Measurements from ENCODE around the gene NDUFAF3.
"Not testable (repeated sequence)": the region's sequence is repeated elsewhere in the genome, so short reads cannot be mapped to it uniquely, and the experiment has no call there.

The NDUFAF3 gene

DNA sequence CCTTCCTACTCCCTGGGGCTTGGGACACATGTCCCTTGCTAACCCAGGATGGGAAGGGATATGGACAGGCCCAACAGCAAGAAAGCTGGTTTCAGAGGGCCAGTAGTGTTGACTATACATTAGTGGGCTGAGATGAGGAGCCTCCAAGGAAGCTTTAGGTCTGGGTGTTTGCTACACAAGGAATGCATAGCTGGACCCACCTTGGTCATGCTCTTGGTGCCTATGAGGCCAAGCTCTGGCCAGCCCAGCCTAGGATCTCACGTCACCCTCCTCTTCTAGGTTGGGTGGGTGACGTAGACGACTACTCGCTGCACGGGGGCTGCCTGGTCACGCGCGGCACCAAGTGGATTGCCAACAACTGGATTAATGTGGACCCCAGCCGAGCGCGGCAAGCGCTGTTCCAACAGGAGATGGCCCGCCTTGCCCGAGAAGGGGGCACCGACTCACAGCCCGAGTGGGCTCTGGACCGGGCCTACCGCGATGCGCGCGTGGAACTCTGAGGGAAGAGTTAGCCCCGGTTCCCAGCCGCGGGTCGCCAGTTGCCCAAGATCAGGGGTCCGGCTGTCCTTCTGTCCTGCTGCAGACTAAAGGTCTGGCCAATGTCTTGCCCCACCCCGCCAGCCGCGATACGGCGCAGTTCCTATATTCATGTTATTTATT lies 15.4 kb upstream of the NDUFAF3 start:
- H2AFZ ChIP-seq (ENCODE audit: low read depth, low read length) = peak overlapping the region; percentile 29
- peaks cover 5% of the 10 kb centered on the region for H3K36me3 ChIP-seq (ENCODE audit: insufficient read depth, low read length)
- peaks cover 17% of the 10 kb centered on the region for H3K4me1 ChIP-seq (ENCODE audit: insufficient read depth, low read length)
- peak overlapping the region; percentile 61 for H3K4me3 ChIP-seq (ENCODE audit: low read length)
- no peaks in the 10 kb centered on the region for H3K9me3 ChIP-seq (ENCODE audit: low read length)
- H3K27me3 ChIP-seq (ENCODE audit: insufficient read depth, low read length) = no peaks in the 10 kb centered on the region

DNA sequence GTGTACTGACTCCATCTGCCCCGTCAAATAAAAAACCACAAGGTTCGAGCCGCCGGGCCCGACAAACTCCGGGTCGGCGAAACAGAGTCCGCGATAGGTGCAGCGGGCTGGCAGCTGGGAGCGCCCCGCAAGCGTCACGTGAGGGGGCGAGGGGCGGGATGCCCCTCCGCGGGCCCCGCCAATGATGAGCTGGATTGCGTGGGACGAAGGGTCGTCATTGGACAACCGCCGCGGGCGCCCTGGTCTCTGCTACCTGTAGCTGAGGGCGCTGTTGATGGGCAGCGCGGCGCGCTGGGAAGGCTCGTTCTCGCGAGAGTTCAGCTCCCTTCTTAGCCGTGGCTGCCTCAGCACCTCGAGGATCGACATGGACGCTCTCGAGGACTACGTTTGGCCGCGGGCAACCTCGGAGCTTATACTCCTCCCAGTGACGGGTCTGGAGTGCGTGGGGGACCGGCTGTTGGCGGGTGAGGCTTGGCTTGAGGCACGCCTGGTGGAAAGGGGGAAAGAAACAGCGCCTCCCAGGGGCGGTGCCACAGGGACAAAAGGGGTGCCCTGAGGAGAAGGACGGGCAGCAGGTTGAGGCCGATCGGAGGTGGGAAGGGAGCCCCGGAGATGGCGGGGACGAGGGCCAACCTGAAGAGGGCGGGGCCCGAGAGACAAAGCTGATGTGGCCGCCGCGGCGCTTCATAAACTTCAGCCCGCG lies 14.7 kb upstream of the NDUFAF3 start, which contains the start of gene WDR6:
Gene WDR6, plus strand, starts transcription at position 324 of the 703 bp plus-strand sequence. Its CDS starts 41 bp downstream, at position 365.
- no peaks in the 10 kb centered on the region for H3K9me3 ChIP-seq (ENCODE audit: low read length)
- peaks cover 11% of the 10 kb centered on the region for H3K36me3 ChIP-seq (ENCODE audit: insufficient read depth, low read length)
- H3K4me3 ChIP-seq (ENCODE audit: low read length) = peak within 1 kb of the TSS; percentile 61
- peak within 1 kb of the TSS; percentile 29 for H2AFZ ChIP-seq (ENCODE audit: low read depth, low read length)
- peaks cover 17% of the 10 kb centered on the region for H3K4me1 ChIP-seq (ENCODE audit: insufficient read depth, low read length)
- no peaks in the 10 kb centered on the region for H3K27me3 ChIP-seq (ENCODE audit: insufficient read depth, low read length)

DNA sequence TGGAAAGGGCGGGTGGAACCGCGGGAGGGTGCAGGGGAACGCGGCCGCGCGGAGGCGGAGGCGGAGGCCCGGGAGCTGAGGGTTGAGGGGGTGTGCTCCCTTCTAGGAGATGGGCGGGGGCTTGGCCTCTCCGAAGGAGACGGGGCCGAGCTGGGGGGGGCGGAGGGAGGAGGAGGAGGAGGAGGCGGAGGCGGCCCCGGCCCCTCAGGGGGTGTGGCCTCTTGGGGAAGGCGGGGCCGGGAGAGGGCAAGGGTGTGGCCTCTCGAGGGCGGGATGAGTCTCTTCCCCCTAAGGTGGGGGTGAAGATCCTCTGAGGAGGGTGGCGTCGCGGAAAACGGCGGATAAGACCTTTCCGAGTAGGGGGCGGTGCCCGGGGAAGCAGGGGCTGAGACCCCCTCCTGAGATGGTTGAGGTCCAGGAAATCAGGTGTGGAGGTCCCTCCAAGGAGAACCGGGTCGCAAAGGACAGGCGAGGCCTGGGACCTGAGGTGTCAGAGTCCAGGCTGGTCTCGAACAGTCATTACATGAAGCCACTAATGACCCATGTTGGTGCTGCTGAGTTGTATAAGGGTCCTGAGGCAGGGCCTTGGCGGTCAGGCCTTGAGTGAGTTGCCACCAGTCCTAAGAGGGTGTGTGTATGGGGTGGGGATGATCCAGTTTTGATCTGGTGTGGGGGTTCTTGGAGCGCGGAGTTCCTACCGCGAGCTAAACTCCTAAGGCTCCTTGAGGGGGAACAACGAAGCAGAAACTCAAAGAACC lies 14.0 kb upstream of the NDUFAF3 start:
- H3K4me3 ChIP-seq (ENCODE audit: low read length) = peak overlapping the region; percentile 61
- H3K27me3 ChIP-seq (ENCODE audit: insufficient read depth, low read length) = no peaks in the 10 kb centered on the region
- no peaks in the 10 kb centered on the region for H3K9me3 ChIP-seq (ENCODE audit: low read length)
- peaks cover 17% of the 10 kb centered on the region for H3K4me1 ChIP-seq (ENCODE audit: insufficient read depth, low read length)
- no peak overlapping the region for H2AFZ ChIP-seq (ENCODE audit: low read depth, low read length)
- peaks cover 19% of the 10 kb centered on the region for H3K36me3 ChIP-seq (ENCODE audit: insufficient read depth, low read length)

DNA sequence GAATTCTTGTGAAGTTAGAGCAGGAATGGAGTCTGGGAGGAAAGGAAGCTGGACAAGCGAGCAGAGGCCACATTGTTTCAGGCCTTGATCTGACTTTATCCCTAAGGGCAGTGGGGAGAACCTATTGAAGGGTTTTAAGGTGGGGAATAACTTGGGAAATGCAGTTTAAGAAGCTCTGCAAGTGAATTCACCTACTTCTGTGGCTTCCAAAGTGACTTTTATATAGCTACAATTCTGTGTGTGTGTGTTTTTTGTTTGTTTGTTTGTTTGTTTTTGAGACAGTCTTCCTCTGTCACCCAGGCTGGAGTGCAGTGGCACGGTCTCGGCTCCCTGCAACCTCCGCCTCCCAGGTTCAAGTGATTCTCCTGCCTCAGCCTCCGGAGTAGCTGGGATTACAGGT lies 13.3 kb upstream of the NDUFAF3 start:
- Histone ChIP-seq H3K36me3 (ENCODE audit: insufficient read depth, low read length) (peaks cover 25% of the 10 kb centered on the region), H3K4me3 (ENCODE audit: low read length) (peak overlapping the region; percentile 61), H3K4me1 (ENCODE audit: insufficient read depth, low read length) (peaks cover 17% of the 10 kb centered on the region)
- not testable (repeated sequence) for H3K9me3 ChIP-seq (ENCODE audit: low read length); H2AFZ ChIP-seq (ENCODE audit: low read depth, low read length); H3K27me3 ChIP-seq (ENCODE audit: insufficient read depth, low read length)

DNA sequence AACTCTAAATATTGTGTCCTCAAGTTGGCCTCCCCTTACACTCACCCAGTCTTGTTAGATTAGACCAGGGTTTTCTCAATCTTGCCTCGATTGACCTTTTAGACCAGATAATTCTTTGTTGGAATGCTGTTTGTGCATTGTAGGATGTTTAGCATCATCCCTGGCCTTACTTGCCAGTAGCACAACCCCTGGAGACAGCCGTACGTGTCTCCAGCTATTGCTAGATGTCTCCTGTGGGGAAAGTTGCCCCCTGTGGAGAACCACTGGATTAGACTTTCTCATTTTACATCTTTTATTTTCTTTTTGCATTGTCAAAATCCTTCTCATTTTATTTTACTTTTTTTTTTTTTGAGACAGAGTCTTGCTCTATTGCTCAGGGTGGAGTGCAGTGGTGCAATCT lies 12.5 kb upstream of the NDUFAF3 start:
- Histone ChIP-seq H3K36me3 (ENCODE audit: insufficient read depth, low read length) (peaks cover 33% of the 10 kb centered on the region), H3K27me3 (ENCODE audit: insufficient read depth, low read length) (no peaks in the 10 kb centered on the region), H3K4me3 (ENCODE audit: low read length) (no peak overlapping the region), H3K9me3 (ENCODE audit: low read length) (no peaks in the 10 kb centered on the region), H2AFZ (ENCODE audit: low read depth, low read length) (no peak overlapping the region), H3K4me1 (ENCODE audit: insufficient read depth, low read length) (peaks cover 17% of the 10 kb centered on the region)

DNA sequence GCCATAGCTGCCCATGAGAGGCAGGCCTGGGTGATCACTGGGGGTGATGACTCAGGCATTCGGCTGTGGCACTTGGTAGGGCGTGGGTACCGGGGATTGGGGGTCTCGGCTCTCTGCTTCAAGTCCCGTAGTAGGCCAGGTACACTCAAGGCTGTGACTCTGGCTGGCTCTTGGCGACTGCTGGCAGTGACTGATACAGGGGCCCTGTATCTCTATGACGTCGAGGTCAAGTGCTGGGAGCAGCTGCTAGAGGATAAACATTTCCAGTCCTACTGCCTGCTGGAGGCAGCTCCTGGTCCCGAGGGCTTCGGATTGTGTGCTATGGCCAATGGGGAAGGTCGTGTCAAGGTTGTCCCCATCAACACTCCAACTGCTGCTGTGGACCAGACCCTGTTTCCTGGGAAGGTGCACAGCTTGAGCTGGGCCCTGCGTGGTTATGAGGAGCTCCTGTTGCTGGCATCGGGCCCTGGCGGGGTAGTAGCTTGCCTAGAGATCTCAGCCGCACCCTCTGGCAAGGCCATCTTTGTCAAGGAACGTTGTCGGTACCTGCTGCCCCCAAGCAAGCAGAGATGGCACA lies 9.4 kb upstream of the NDUFAF3 start:
- H3K36me3 ChIP-seq (ENCODE audit: insufficient read depth, low read length) = peaks cover 59% of the 10 kb centered on the region
- no peaks in the 10 kb centered on the region for H3K9me3 ChIP-seq (ENCODE audit: low read length)
- no peak overlapping the region for H3K4me3 ChIP-seq (ENCODE audit: low read length)
- no peaks in the 10 kb centered on the region for H3K27me3 ChIP-seq (ENCODE audit: insufficient read depth, low read length)
- H2AFZ ChIP-seq (ENCODE audit: low read depth, low read length) = no peak overlapping the region
- H3K4me1 ChIP-seq (ENCODE audit: insufficient read depth, low read length) = peaks cover 13% of the 10 kb centered on the region

DNA sequence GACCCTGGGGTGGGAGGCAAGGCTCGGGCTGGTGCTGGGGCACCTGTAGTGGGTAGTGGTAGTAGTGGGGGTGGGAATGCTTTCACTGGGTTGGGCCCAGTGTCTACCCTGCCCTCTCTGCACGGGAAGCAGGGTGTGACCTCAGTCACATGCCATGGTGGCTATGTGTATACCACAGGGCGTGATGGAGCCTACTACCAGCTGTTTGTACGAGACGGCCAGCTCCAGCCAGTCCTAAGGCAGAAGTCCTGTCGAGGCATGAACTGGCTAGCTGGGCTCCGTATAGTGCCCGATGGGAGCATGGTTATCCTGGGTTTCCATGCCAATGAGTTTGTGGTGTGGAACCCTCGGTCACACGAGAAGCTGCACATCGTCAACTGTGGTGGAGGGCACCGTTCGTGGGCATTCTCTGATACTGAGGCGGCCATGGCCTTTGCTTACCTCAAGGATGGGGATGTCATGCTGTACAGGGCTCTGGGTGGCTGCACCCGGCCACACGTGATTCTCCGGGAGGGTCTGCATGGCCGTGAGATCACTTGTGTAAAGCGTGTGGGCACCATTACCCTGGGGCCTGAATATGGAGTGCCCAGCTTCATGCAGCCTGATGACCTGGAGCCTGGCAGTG lies 8.7 kb upstream of the NDUFAF3 start:
- H2AFZ ChIP-seq (ENCODE audit: low read depth, low read length) = no peak overlapping the region
- peaks cover 59% of the 10 kb centered on the region for H3K36me3 ChIP-seq (ENCODE audit: insufficient read depth, low read length)
- H3K27me3 ChIP-seq (ENCODE audit: insufficient read depth, low read length) = no peaks in the 10 kb centered on the region
- H3K4me3 ChIP-seq (ENCODE audit: low read length) = no peak overlapping the region
- peaks cover 13% of the 10 kb centered on the region for H3K4me1 ChIP-seq (ENCODE audit: insufficient read depth, low read length)
- H3K9me3 ChIP-seq (ENCODE audit: low read length) = no peaks in the 10 kb centered on the region

DNA sequence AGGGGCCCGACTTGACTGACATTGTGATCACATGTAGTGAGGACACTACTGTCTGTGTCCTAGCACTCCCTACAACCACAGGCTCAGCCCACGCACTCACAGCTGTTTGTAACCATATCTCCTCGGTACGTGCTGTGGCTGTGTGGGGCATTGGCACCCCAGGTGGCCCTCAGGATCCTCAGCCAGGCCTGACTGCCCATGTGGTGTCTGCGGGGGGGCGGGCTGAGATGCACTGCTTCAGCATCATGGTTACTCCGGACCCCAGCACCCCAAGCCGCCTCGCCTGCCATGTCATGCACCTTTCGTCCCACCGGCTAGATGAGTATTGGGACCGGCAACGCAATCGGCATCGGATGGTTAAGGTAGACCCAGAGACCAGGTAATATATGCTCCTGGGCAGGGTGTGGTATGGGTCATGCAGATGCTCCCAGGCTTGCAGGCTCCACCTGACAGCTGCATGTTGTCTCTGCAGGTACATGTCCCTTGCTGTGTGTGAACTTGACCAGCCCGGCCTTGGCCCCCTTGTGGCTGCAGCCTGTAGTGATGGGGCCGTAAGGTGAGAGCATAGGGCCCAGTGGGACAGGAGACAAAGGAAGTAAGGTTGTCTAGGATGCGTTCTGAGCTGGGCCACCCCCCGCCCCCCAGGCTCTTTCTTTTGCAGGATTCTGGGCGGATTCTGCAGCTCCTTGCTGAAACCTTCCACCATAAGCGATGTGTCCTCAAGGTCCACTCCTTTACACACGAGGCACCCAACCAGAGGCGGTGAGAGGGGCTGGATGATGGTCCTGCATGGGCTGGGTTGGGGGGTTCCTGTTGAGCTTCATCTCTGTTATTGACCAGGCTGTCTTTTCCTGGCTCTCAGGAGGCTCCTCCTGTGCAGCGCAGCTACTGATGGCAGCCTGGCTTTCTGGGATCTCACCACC lies 7.9 kb upstream of the NDUFAF3 start:
- Histone ChIP-seq H2AFZ (ENCODE audit: low read depth, low read length) (no peak overlapping the region), H3K36me3 (ENCODE audit: insufficient read depth, low read length) (peaks cover 59% of the 10 kb centered on the region), H3K4me1 (ENCODE audit: insufficient read depth, low read length) (peaks cover 13% of the 10 kb centered on the region), H3K9me3 (ENCODE audit: low read length) (no peaks in the 10 kb centered on the region), H3K27me3 (ENCODE audit: insufficient read depth, low read length) (no peaks in the 10 kb centered on the region), H3K4me3 (ENCODE audit: low read length) (no peak overlapping the region)

DNA sequence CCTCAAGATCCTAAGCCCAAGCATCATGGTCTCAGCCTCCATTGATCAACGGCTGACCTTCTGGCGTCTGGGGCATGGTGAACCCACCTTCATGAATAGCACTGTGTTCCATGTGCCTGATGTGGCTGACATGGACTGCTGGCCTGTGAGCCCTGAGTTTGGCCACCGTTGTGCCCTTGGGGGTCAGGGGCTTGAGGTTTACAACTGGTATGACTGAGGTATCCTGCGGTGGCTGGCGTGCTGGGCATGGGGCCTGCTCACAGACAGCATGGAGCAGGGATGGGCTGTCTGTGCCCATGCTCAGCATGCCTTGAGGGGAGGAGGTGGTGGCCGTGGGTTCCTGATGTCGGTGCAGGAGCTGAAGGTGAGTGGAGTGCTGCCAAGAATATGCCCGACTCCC lies 6.8 kb upstream of the NDUFAF3 start:
- H3K27me3 ChIP-seq (ENCODE audit: insufficient read depth, low read length) = no peaks in the 10 kb centered on the region
- no peaks in the 10 kb centered on the region for H3K9me3 ChIP-seq (ENCODE audit: low read length)
- H3K4me1 ChIP-seq (ENCODE audit: insufficient read depth, low read length) = peaks cover 17% of the 10 kb centered on the region
- H3K4me3 ChIP-seq (ENCODE audit: low read length) = no peak overlapping the region
- H3K36me3 ChIP-seq (ENCODE audit: insufficient read depth, low read length) = peaks cover 57% of the 10 kb centered on the region
- no peak overlapping the region for H2AFZ ChIP-seq (ENCODE audit: low read depth, low read length)

DNA sequence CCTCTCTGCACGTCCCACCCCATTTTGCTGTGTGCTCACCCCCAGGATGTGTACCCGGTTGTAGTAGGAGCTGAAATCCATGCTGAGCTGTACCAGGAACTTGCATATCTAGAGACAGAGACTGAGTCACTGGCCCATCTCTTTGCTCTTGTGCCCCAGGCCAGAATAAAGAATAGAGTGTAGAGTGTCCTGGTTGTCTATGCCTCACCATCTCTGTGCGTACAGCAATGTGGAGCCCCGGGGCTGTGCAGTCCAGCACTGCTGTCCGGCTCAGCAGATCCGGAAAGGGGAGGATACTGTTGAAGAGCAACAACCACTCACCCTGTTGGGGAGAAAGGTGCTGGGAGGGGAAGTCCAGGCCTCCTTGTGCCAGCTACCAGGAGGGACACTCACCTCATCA lies 6.2 kb upstream of the NDUFAF3 start:
- peaks cover 57% of the 10 kb centered on the region for H3K36me3 ChIP-seq (ENCODE audit: insufficient read depth, low read length)
- no peak overlapping the region for H3K4me3 ChIP-seq (ENCODE audit: low read length)
- no peaks in the 10 kb centered on the region for H3K9me3 ChIP-seq (ENCODE audit: low read length)
- no peaks in the 10 kb centered on the region for H3K27me3 ChIP-seq (ENCODE audit: insufficient read depth, low read length)
- H3K4me1 ChIP-seq (ENCODE audit: insufficient read depth, low read length) = peaks cover 21% of the 10 kb centered on the region
- H2AFZ ChIP-seq (ENCODE audit: low read depth, low read length) = no peak overlapping the region

DNA sequence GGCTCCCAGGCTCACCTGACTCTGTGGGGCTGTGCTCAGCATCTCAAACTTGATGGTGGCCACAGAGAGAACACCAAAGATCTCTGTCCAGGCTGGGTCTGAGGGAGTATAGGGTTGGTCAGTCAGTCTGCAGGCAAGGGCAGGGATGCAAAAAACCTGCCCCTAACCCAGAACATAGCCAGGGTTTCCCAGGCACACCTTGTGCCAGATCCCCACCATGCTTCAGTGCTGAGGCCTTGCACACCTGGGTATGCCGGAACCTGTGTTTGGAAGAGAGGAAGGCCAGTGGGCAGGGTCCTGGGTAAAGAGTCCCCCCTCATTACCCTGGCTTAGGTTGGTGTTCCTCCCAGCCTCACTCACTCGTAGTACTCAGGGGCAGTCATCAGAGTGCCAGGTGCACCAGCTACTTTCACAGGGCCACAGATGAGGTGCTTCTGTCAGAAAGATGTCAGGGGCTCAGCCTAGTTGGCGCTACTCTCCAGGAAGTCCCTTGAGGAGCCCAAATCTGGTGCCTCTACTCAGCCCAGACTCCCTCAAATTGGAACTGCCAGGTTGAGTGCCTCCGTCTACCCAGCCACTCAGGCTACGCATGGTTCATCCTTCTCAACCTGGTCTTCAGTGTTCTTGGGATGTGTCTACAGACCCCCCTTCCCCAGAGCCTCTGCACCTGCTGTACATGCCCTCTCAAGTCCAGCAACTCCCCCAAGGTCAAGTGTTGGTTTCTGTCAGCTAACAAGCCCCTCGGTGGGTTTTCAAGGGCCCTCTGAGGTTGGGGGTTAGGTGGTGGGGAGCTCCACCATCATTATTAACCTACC lies 5.3 kb upstream of the NDUFAF3 start:
- Histone ChIP-seq H3K4me1 (ENCODE audit: insufficient read depth, low read length) (peaks cover 21% of the 10 kb centered on the region), H3K36me3 (ENCODE audit: insufficient read depth, low read length) (peaks cover 54% of the 10 kb centered on the region), H2AFZ (ENCODE audit: low read depth, low read length) (no peak overlapping the region), H3K27me3 (ENCODE audit: insufficient read depth, low read length) (no peaks in the 10 kb centered on the region), H3K4me3 (ENCODE audit: low read length) (no peak overlapping the region), H3K9me3 (ENCODE audit: low read length) (no peaks in the 10 kb centered on the region)

Measured in neuron (in vitro differentiated cells).